SK-N-SH (cell line): ENCODE measurements around the gene FABP7.

Source experiments
- ELF1 ChIP-seq: IDR thresholded peaks from 2 replicates; pipeline ENCODE4 v1.4.0; 2012
- EP300 ChIP-seq, 2 experiments: IDR thresholded peaks; 2 replicates each; pipeline versions ENCODE4 v1.4.0 to v1.6.1; 2012; ENCODE audit warnings: borderline replicate concordance in 1 of 2, low read depth in 1 of 2, low read length in 1 of 2
- EZH2phosphoT487 ChIP-seq: fragments of 200-600 bp; sonication (generic); IDR thresholded peaks from 2 replicates; pipeline ENCODE4 v1.6.1; 2017; ENCODE audit warnings: low read depth, mixed run types, mild to moderate bottlenecking, antibody characterized with exemption, moderate library complexity, borderline replicate concordance
- JUND ChIP-seq: IDR thresholded peaks from 2 replicates; pipeline ENCODE4 v1.4.0; 2012
- RXRA ChIP-seq: IDR thresholded peaks from 2 replicates; pipeline ENCODE4 v1.4.0; 2012; ENCODE audit warnings: low read depth, mild to moderate bottlenecking, borderline replicate concordance
- TF ChIP-seq, protein P1 (sequence below): IDR thresholded peaks from 2 replicates; pipeline ENCODE4 v1.4.0; 2012; ENCODE audit warnings: low read depth
- TF ChIP-seq, protein P2 (sequence below): fragments of 200-600 bp; sonication (generic); IDR thresholded peaks from 2 replicates; pipeline ENCODE4 v1.6.1; 2017; ENCODE audit warnings: antibody characterized with exemption, mild to moderate bottlenecking, moderate library complexity
- TF ChIP-seq, protein P3 (sequence below): IDR thresholded peaks from 2 replicates; pipeline ENCODE4 v1.4.0; 2012; ENCODE audit warnings: low read depth, borderline replicate concordance

- TF ChIP-seq EZH2phosphoT487 (no peak), EP300 (IDR thresholded peaks at IDR 0.05; ENCODE audit: borderline replicate concordance in 1 of 2, low read depth in 1 of 2, low read length in 1 of 2) (no peak), ELF1 (no peak), RXRA (no peak), JUND (no peak)
- TF ChIP-seq, protein P1, sequence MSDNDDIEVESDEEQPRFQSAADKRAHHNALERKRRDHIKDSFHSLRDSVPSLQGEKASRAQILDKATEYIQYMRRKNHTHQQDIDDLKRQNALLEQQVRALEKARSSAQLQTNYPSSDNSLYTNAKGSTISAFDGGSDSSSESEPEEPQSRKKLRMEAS, result no peak
- TF ChIP-seq, protein P2, sequence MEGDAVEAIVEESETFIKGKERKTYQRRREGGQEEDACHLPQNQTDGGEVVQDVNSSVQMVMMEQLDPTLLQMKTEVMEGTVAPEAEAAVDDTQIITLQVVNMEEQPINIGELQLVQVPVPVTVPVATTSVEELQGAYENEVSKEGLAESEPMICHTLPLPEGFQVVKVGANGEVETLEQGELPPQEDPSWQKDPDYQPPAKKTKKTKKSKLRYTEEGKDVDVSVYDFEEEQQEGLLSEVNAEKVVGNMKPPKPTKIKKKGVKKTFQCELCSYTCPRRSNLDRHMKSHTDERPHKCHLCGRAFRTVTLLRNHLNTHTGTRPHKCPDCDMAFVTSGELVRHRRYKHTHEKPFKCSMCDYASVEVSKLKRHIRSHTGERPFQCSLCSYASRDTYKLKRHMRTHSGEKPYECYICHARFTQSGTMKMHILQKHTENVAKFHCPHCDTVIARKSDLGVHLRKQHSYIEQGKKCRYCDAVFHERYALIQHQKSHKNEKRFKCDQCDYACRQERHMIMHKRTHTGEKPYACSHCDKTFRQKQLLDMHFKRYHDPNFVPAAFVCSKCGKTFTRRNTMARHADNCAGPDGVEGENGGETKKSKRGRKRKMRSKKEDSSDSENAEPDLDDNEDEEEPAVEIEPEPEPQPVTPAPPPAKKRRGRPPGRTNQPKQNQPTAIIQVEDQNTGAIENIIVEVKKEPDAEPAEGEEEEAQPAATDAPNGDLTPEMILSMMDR, result no peak
- TF ChIP-seq, protein P3, sequence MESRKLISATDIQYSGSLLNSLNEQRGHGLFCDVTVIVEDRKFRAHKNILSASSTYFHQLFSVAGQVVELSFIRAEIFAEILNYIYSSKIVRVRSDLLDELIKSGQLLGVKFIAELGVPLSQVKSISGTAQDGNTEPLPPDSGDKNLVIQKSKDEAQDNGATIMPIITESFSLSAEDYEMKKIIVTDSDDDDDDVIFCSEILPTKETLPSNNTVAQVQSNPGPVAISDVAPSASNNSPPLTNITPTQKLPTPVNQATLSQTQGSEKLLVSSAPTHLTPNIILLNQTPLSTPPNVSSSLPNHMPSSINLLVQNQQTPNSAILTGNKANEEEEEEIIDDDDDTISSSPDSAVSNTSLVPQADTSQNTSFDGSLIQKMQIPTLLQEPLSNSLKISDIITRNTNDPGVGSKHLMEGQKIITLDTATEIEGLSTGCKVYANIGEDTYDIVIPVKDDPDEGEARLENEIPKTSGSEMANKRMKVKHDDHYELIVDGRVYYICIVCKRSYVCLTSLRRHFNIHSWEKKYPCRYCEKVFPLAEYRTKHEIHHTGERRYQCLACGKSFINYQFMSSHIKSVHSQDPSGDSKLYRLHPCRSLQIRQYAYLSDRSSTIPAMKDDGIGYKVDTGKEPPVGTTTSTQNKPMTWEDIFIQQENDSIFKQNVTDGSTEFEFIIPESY, result no peak
Measured at GRCh38 chr6:122833021-122833491, 53.5 kb downstream of the FABP7 start.
